ENCODE data around the gene SLC15A1. TPM values are rescaled to one million over a fixed set of nuclear protein-coding genes. Genes with fewer than 3 reads are reported as not detected.

Gene SLC15A1
- total RNA-seq, 4 donors from 2014 or later = not detected

DNA sequence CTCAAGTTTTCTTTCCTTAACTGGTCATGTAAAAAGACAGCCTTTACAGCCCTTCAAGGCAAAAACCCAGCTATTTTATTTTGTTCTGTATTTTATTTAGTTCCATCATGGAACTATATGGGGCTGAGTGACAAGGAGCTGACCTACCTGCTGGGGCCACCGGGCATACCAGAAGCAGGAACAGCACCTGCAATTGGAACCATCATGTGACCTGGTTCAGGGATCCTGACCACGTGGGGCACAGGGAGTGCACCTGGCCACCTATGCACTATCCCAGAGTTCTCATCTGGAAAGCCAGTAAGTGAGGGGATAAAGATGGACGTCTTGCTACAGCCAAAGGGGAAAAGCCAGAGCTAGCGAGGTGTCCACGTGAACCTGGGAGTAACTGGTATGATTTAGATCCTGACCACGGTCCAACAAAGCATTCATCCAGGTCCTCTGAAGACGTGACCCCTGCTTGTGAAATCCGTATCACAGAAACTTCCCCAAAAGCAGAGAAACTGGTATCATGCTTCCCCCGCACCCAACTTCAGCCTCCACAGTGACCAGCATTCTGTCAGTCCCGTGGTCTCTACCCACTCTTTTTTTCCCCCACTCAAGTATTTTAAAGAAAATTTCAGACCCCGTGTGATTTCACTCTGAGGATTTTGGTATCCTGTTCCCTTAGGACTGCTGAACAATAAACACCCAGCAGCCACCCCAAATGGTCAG, 40.5 kb upstream of the SLC15A1 start:
- TF ChIP-seq EP300 (IDR thresholded peaks at IDR 0.05) = no peak
- TF ChIP-seq, protein P1, sequence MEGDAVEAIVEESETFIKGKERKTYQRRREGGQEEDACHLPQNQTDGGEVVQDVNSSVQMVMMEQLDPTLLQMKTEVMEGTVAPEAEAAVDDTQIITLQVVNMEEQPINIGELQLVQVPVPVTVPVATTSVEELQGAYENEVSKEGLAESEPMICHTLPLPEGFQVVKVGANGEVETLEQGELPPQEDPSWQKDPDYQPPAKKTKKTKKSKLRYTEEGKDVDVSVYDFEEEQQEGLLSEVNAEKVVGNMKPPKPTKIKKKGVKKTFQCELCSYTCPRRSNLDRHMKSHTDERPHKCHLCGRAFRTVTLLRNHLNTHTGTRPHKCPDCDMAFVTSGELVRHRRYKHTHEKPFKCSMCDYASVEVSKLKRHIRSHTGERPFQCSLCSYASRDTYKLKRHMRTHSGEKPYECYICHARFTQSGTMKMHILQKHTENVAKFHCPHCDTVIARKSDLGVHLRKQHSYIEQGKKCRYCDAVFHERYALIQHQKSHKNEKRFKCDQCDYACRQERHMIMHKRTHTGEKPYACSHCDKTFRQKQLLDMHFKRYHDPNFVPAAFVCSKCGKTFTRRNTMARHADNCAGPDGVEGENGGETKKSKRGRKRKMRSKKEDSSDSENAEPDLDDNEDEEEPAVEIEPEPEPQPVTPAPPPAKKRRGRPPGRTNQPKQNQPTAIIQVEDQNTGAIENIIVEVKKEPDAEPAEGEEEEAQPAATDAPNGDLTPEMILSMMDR (IDR thresholded peaks at IDR 0.05) = no peak
- no peak for TF ChIP-seq POLR2A (IDR thresholded peaks at IDR 0.05)
- no peak overlapping the region for H3K27ac ChIP-seq
- H3K27me3 ChIP-seq = no peaks in the 10 kb centered on the region
- DNase-seq (ENCODE audit: low spot score in 2 of 2) = no peak
- no peak overlapping the region for H3K4me3 ChIP-seq
- H3K36me3 ChIP-seq = peaks cover 0 to 65% (median 0%) of the 10 kb centered on the region in 3 donors
- H3K9me3 ChIP-seq = no peaks in the 10 kb centered on the region
- 84 to 86% methylated on average over 11 of the region's 11 CpGs for WGBS, 2 donors
- no peaks in the 10 kb centered on the region for H3K4me1 ChIP-seq

DNA sequence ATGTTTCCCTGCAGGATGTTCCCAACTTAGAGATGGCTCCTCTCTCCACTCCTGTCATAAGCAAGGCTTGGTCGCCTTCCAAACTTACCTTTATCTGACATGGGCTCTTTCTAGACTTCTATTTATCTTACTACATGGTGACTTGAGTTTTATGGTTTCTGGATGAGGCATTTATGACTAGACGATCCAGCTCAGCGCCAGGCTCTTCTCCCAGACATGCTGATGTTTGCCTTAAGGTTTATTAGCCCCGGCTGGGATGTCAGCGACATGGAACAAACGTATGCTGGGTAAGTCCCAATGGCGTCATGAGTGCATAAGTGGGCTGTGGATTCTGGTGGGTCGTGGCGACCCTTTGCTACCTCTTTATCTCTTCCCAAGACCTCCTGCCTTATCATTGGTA, 39.8 kb upstream of the SLC15A1 start:
- Histone ChIP-seq H3K27me3 (no peaks in the 10 kb centered on the region), H3K36me3 (peaks cover 0 to 59% (median 0%) of the 10 kb centered on the region in 3 donors), H3K4me1 (no peaks in the 10 kb centered on the region), H3K9me3 (no peaks in the 10 kb centered on the region), H3K27ac (no peak overlapping the region), H3K4me3 (no peak overlapping the region)
- 68 to 77% methylated on average over 9 of the region's 9 CpGs for WGBS, 2 donors
- TF ChIP-seq, protein P1 (IDR thresholded peaks at IDR 0.05) = no peak
- no peak for TF ChIP-seq POLR2A (IDR thresholded peaks at IDR 0.05)
- no peak for TF ChIP-seq EP300 (IDR thresholded peaks at IDR 0.05)
- no peak for DNase-seq (ENCODE audit: low spot score in 2 of 2)

DNA sequence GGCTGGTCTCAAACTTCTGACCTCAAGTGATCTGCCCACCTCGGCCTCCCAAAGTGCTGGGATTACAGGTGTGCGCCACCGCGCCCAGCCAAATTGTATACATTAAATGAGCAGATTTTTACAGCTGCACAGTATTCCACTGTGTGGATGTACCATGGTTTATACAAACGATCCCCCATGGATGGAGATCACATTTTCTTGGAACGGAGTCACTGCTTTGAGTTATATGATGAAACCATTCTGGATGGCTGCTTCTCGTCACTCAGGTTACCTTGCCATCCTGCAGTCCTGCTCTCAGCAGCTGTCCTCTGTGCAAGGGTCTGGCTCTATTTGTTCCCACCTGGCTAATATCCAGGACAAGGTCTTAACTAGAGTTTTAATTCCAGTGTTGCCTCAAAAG, 39.1 kb upstream of the SLC15A1 start:
- no peaks in the 10 kb centered on the region for H3K9me3 ChIP-seq
- no peaks in the 10 kb centered on the region for H3K4me1 ChIP-seq
- no peak overlapping the region for H3K4me3 ChIP-seq
- no peak for DNase-seq (ENCODE audit: low spot score in 2 of 2)
- no peaks in the 10 kb centered on the region for H3K27me3 ChIP-seq
- TF ChIP-seq POLR2A (IDR thresholded peaks at IDR 0.05) (no peak), EP300 (IDR thresholded peaks at IDR 0.05) (no peak)
- TF ChIP-seq, protein P1 (IDR thresholded peaks at IDR 0.05) = no peak
- whole genome bisulfite sequencing, 2 donors = 85 to 90% methylated on average over 7 of the region's 7 CpGs
- peaks cover 0 to 52% (median 0%) of the 10 kb centered on the region in 3 donors for H3K36me3 ChIP-seq
- no peak overlapping the region for H3K27ac ChIP-seq

DNA sequence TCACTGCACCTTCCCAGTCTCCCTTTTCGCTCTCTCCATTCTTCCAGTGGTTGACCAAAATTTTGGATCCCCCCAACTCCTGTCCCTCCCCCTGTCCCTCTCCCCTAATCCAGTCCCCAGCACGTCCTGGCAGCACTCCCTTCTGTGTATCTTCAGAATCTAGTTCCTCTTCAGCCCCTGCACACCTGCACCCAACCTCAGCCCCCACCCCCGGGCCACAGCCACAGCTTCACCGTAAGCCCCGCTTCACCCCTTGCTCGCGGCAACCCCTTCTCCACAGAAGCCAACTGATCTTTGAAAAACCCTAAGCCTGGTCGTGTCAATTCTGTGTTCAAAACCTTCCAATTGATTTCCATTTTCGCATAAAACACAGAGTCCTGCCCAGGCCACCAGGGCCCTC, 35.5 kb upstream of the SLC15A1 start:
- Histone ChIP-seq H3K4me1 (no peaks in the 10 kb centered on the region), H3K9me3 (no peaks in the 10 kb centered on the region), H3K36me3 (peaks cover 0 to 16% (median 0%) of the 10 kb centered on the region in 3 donors), H3K27ac (no peak overlapping the region), H3K4me3 (no peak overlapping the region), H3K27me3 (no peaks in the 10 kb centered on the region)
- WGBS, 2 donors = 87 to 91% methylated on average over 9 of the region's 9 CpGs
- TF ChIP-seq POLR2A (IDR thresholded peaks at IDR 0.05) = no peak
- no peak for DNase-seq (ENCODE audit: low spot score in 2 of 2)

DNA sequence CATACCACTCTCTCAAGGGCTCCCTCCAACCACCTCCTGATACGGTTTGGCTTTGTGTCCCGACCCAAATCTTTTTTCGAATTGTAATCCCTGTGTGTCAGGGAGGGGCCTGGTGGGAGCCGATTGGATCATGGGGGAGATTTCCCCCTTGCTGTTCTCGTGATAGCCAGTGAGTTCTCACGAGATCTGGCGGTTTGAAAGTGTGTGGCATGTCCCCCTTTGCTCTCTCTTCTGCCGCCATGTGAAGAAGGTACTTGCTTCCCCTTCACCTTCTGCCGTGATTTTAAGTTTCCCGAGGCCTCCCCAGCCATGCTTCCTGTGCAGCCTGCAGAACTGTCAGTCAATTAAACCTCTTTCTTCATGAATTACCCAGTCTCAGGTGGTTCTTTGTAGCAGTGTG, 34.7 kb upstream of the SLC15A1 start:
- Histone ChIP-seq H3K36me3 (peaks cover 0 to 8% (median 0%) of the 10 kb centered on the region in 3 donors), H3K4me1 (no peaks in the 10 kb centered on the region), H3K27me3 (no peaks in the 10 kb centered on the region), H3K27ac (no peak overlapping the region), H3K9me3 (no peaks in the 10 kb centered on the region), H3K4me3 (no peak overlapping the region)
- DNase-seq (ENCODE audit: low spot score in 2 of 2) = no peak
- TF ChIP-seq EP300 (IDR thresholded peaks at IDR 0.05) (no peak), POLR2A (IDR thresholded peaks at IDR 0.05) (no peak)
- TF ChIP-seq, protein P1 (IDR thresholded peaks at IDR 0.05) = no peak
- WGBS, 2 donors = 72 to 77% methylated on average over 10 of the region's 10 CpGs
